ENCODE data around the gene TENM4. TPM values are rescaled to one million over a fixed set of nuclear protein-coding genes. Genes with fewer than 3 reads are reported as not detected.

The TENM4 gene
- total RNA-seq, 1 experiment from 2014 or later, result 25.0 TPM

GRCh38 chr11:78993802-78994430 is 446.9 kb downstream of the TENM4 start:
- TF ChIP-seq ATF6 (CRISPR knock-in tag; IDR thresholded peaks at IDR 0.05), result no peak
- TF ChIP-seq ZNF232 (CRISPR knock-in tag; IDR thresholded peaks at IDR 0.05), result no peak
- TF ChIP-seq SMAD4 (CRISPR knock-in tag; IDR thresholded peaks at IDR 0.05), result no peak
- no peak for TF ChIP-seq GTF2I (CRISPR knock-in tag; conservative IDR thresholded peaks at IDR 0.05)
- TF ChIP-seq E2F1 (CRISPR knock-in tag; IDR thresholded peaks at IDR 0.05), result no peak
- TF ChIP-seq ETV6 (CRISPR knock-in tag; IDR thresholded peaks at IDR 0.05), result no peak
- no peak for TF ChIP-seq MYBL2 (CRISPR knock-in tag; IDR thresholded peaks at IDR 0.05)
- TF ChIP-seq NFE2L1 (CRISPR knock-in tag; IDR thresholded peaks at IDR 0.05), result no peak
- TF ChIP-seq ZNF671 (CRISPR knock-in tag; IDR thresholded peaks at IDR 0.05), result no peak
- no peak for TF ChIP-seq MAX (CRISPR knock-in tag; IDR thresholded peaks at IDR 0.05)
- no peak for TF ChIP-seq ZSCAN18 (CRISPR knock-in tag; IDR thresholded peaks at IDR 0.05)
- ChIA-PET POLR2A (no interaction called here), CTCF (no interaction called here)
- H3K27ac Mint-ChIP-seq, result no peak overlapping the region
- H3K4me3 Mint-ChIP-seq, result no peak overlapping the region
- DNase-seq (ENCODE audit: low spot score) (no peak), ATAC-seq (no peak)
- peaks cover 4% of the 10 kb centered on the region; the same call in 1 of the 2 replicates for H3K4me1 Mint-ChIP-seq
- H3K27me3 Mint-ChIP-seq (ENCODE audit: low read depth), result no peaks in the 10 kb centered on the region
- H3K9me3 Mint-ChIP-seq, result peaks cover 6% of the 10 kb centered on the region
- H3K36me3 Mint-ChIP-seq, result no peaks in the 10 kb centered on the region

GRCh38 chr11:78991681-78992080 is 449.1 kb downstream of the TENM4 start:
- no peaks in the 10 kb centered on the region for H3K9me3 Mint-ChIP-seq
- no peaks in the 10 kb centered on the region for H3K27me3 Mint-ChIP-seq (ENCODE audit: low read depth)
- ChIA-PET CTCF (interaction anchor here (1.3 kb wide), 1 partner anchor 30 kb away, joined by 3 read pairs; no protein-coding TSS in a partner anchor), POLR2A (no interaction called here)
- H3K27ac Mint-ChIP-seq, result no peak overlapping the region
- H3K36me3 Mint-ChIP-seq, result no peaks in the 10 kb centered on the region
- peaks cover 4% of the 10 kb centered on the region; the same call in 1 of the 2 replicates for H3K4me1 Mint-ChIP-seq
- DNase-seq (ENCODE audit: low spot score) (no peak), ATAC-seq (no peak)
- H3K4me3 Mint-ChIP-seq, result no peak overlapping the region
- TF ChIP-seq ZNF219 (CRISPR knock-in tag; IDR thresholded peaks at IDR 0.05; ENCODE audit: borderline replicate concordance) (no peak), ZMAT4 (CRISPR knock-in tag; IDR thresholded peaks at IDR 0.05) (no peak), TEAD4 (CRISPR knock-in tag; IDR thresholded peaks at IDR 0.05) (no peak), PRDM15 (CRISPR knock-in tag; IDR thresholded peaks at IDR 0.05) (no peak), PREB (CRISPR knock-in tag; IDR thresholded peaks at IDR 0.05; ENCODE audit: borderline replicate concordance) (no peak), NFE2L1 (CRISPR knock-in tag; IDR thresholded peaks at IDR 0.05) (no peak), MLX (CRISPR knock-in tag; IDR thresholded peaks at IDR 0.05) (no peak), ZNF281 (CRISPR knock-in tag; IDR thresholded peaks at IDR 0.05) (no peak), ATF1 (CRISPR knock-in tag; IDR thresholded peaks at IDR 0.05) (no peak), NFYB (CRISPR knock-in tag; conservative IDR thresholded peaks at IDR 0.05; ENCODE audit: low read depth) (no peak)

Data from WTC11 (cell line).